ENCODE measurements around the gene FBXW4. TPM values are rescaled to one million over a fixed set of nuclear protein-coding genes. Genes with fewer than 3 reads are reported as not detected.
A peak's percentile ranks its signal among the peaks of the same experiment; 100 is the strongest.

FBXW4 gene
- total and polyA plus RNA-seq, 10 of the 15 experiments (the other 5 are each of a cell fraction or from before 2014, with no cell fraction given) = 5.7 to 42.0 (median 27.5) TPM

DNA sequence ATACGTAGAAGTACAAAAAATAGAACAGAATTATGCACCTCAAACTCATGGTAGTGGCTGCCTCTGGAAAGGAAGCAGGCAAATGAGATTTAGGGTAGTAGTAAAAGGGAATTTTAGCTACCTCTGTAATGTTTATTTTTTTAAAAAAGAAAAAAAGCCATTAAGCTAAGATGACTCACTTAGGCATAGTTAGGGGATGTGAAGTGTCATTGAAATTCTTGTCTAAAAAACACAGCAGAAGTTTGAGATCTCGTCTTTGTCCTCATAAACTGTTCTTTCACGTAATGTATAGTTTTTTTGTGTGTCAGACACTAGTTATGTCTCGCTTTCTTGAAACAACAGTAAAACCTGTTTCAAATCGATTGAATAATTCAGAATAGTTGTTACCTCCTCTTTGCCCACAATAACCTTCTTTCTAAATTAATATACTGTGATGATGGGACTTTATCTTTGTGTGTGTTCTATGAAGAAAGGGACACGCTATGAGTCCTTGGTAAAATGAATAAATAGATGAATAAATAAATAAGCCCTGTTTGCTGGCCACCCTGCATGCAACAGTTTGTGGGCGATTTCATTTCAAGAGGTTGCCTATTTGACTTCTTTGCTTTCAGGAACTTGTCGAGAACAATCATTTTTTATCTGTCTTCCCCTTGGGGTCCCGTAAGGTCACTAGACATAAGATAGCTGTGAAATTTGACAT is 14.5 kb upstream of the FBXW4 start:
- Histone ChIP-seq H4K20me1 (ENCODE audit: control insufficient read depth, insufficient read depth) (no peaks in the 10 kb centered on the region), H3K36me3 (ENCODE audit: control insufficient read depth in 2 of 2, insufficient read depth in 2 of 2, low read length in 1 of 2) (no peaks in the 10 kb centered on the region), H3K9ac (ENCODE audit: control insufficient read depth, insufficient read depth, low read length) (no peak overlapping the region), H3K27me3 (replicated peaks in 1 of 2; ENCODE audit: control insufficient read depth in 2 of 2, insufficient read depth in 2 of 2, low read length in 1 of 2) (no peaks in the 10 kb centered on the region), H3K4me2 (ENCODE audit: control insufficient read depth, insufficient read depth) (0 out of 2 replicates have a peak overlapping the region, but pooled peaks have one; percentile 60), H3K27ac (ENCODE audit: control insufficient read depth, insufficient read depth) (no peak overlapping the region), H3K79me2 (ENCODE audit: control insufficient read depth, insufficient read depth, low read length) (no peaks in the 10 kb centered on the region), H3K4me1 (ENCODE audit: control insufficient read depth, insufficient read depth, low read length) (peaks cover 2% of the 10 kb centered on the region), H3K9me3 (replicated peaks; ENCODE audit: control insufficient read depth, insufficient read depth, low read length) (no peaks in the 10 kb centered on the region), H3K4me3 (no peak overlapping the region), H2AFZ (ENCODE audit: control insufficient read depth, low read depth, low read length) (no peak overlapping the region; the same call in 1 of the 2 replicates)
- BruUV-seq (replicated peaks) = no TSS peak
- RAD21 ChIA-PET (ENCODE audit: unreplicated experiment) = interaction anchor here (1.4 kb wide), 1 partner anchor 107 kb away, joined by 3 read pairs; no protein-coding TSS in a partner anchor
- FAIRE-seq (no peak), DNase-seq (ENCODE audit: low read depth, low spot score) (no peak), ATAC-seq (no peak)
- POLR2A ChIA-PET = interaction anchor here (0.6 to 0.9 kb wide), 2 partner anchors 28 to 91 kb away, joined by 3 read pairs; no protein-coding TSS in a partner anchor
- 54% methylated on average over 9 of the region's 9 CpGs for WGBS (ENCODE audit: insufficient coverage, insufficient replicate concordance, low lambda C conversion rate, missing lambda C conversion rate)
- in situ Hi-C loops (cut with MboI) (no loop called here), intact Hi-C loops (cut with micrococcal nuclease; ENCODE audit: unreplicated experiment) (no loop called here)
- SMC1A ChIA-PET (ENCODE audit: uncharacterized antibody, unreplicated experiment) = interaction anchor here (0.9 to 1.6 kb wide), 4 partner anchors 8 to 42 kb away, joined by 3 read pairs; no protein-coding TSS in a partner anchor
- CTCF ChIA-PET = interaction anchor here (0.8 to 1.8 kb wide), 5 partner anchors 8 to 107 kb away, joined by 3 to 6 read pairs (median 3); no protein-coding TSS in a partner anchor
- TF ChIP-seq BMI1 (IDR thresholded peaks at IDR 0.05; ENCODE audit: borderline replicate concordance) = no peak
- TF ChIP-seq ZBED1 (IDR thresholded peaks at IDR 0.05; ENCODE audit: borderline replicate concordance) = no peak
- TF ChIP-seq, protein P1, sequence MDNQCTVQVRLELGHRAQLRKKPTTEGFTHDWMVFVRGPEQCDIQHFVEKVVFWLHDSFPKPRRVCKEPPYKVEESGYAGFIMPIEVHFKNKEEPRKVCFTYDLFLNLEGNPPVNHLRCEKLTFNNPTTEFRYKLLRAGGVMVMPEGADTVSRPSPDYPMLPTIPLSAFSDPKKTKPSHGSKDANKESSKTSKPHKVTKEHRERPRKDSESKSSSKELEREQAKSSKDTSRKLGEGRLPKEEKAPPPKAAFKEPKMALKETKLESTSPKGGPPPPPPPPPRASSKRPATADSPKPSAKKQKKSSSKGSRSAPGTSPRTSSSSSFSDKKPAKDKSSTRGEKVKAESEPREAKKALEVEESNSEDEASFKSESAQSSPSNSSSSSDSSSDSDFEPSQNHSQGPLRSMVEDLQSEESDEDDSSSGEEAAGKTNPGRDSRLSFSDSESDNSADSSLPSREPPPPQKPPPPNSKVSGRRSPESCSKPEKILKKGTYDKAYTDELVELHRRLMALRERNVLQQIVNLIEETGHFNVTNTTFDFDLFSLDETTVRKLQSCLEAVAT (IDR thresholded peaks at IDR 0.05) = no peak
- TF ChIP-seq TCF12 (IDR thresholded peaks at IDR 0.05; ENCODE audit: low read depth, low read length) = no peak
- TF ChIP-seq NFYA (IDR thresholded peaks at IDR 0.05; ENCODE audit: borderline replicate concordance, low read depth, low read length) = no peak
- no peak for TF ChIP-seq EP300 (IDR thresholded peaks at IDR 0.05; ENCODE audit: borderline replicate concordance in 1 of 2, control insufficient read depth in 1 of 2, low read depth in 2 of 2, low read length in 2 of 2)
- no peak for TF ChIP-seq YBX1 (IDR thresholded peaks at IDR 0.05)
- TF ChIP-seq ZNF24 (IDR thresholded peaks at IDR 0.05) = no peak
- no peak for TF ChIP-seq TCF3 (IDR thresholded peaks at IDR 0.05; ENCODE audit: borderline replicate concordance, insufficient read depth, low read depth, low read length)

All from GM12878 (cell line).